Measurements from ENCODE around the gene ILDR2. TPM values are rescaled to one million over a fixed set of nuclear protein-coding genes. Genes with fewer than 3 reads are reported as not detected.

ILDR2 gene
- total RNA-seq, 3 donors from 2014 or later: 3.8 to 6.2 (median 4.8) TPM

GRCh38 chr1:166875734-166876539, 99.4 kb downstream of the ILDR2 start, which contains the start of gene TADA1:
TADA1 (minus strand) TSS chr1:166876264; CDS start chr1:166876233, 31 bp downstream.
- DNase-seq: peak; percentile 97
- Mint-ChIP-seq H3K27me3 (ENCODE audit: low read depth) (no peaks in the 10 kb centered on the region), H3K4me3 (peak within 1 kb of the TSS; percentile 96), H3K9me3 (no peaks in the 10 kb centered on the region), H3K36me3 (ENCODE audit: insufficient read depth) (peaks cover 7% of the 10 kb centered on the region), H3K4me1 (ENCODE audit: low read depth) (peaks cover 39% of the 10 kb centered on the region)
- ATAC-seq: peak; percentile 87

DNA sequence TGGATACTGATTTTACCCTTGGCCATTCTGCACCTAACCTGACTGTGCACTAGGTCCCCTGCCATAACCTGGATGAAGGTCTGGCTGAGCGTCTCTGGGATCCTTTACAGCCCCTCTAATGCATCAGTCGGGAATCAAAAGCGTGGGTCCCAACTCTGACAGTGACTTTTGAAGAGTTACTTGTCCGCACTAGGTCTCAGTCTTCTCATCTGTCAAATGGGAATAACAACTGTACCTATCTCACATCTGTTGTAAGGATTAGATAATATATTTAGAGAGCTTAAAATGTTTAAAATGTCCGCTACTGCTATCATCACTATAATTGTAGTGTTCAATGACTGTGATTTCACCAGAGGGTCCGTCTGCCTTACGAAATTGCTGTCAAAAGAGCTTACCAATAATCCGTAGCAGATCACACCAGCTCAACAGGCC, 100.0 kb downstream of the ILDR2 start:
- Mint-ChIP-seq H3K4me3 (peak overlapping the region; percentile 96), H3K4me1 (ENCODE audit: low read depth) (peaks cover 41% of the 10 kb centered on the region), H3K36me3 (ENCODE audit: insufficient read depth) (peaks cover 7% of the 10 kb centered on the region), H3K27me3 (ENCODE audit: low read depth) (no peaks in the 10 kb centered on the region), H3K9me3 (no peaks in the 10 kb centered on the region)
- no peak for DNase-seq
- no peak for ATAC-seq

DNA sequence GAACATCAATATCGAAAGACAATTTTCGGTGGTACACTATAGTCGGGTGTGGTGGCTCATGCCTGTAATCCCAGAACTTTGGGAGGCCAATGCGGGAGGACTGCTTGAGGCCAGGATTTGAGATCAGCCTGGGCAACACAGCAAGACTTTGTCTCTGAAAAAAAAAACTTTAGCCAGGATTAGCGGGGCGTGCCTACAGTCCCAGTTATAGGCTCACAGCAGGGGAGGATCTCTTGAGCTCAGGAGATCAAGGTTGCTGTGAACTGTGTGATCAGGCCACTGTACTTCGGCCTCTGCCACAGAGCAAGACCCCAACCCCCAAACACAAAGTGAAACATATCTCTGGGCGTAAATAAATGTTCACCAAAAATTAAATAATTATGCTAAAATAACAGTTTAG, 100.9 kb downstream of the ILDR2 start:
- Mint-ChIP-seq H3K4me3 (peak overlapping the region; percentile 40), H3K9me3 (no peaks in the 10 kb centered on the region), H3K36me3 (ENCODE audit: insufficient read depth) (peaks cover 7% of the 10 kb centered on the region), H3K27me3 (ENCODE audit: low read depth) (no peaks in the 10 kb centered on the region), H3K4me1 (ENCODE audit: low read depth) (peaks cover 46% of the 10 kb centered on the region)
- DNase-seq: no peak
- no peak for ATAC-seq

DNA sequence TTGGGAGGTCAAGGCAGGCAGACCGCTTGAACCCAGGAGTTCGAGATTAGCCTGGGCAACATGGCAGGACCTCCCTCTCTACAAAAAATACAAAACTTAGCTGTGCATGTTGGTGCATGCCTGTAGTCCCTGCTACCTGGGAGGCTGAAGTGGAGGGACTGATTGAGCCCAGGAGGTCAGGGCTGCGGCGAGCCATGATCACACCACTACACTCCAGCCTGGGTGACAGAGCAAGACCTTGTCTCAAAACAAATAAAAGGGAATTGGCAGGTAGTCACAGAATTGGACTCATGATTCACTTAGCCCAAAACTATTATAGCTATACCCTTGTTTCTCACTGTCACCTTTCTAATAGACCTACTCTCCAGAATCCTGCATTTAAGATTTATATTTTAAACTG, 104.8 kb downstream of the ILDR2 start:
- DNase-seq (no peak), ATAC-seq (no peak)
- no peaks in the 10 kb centered on the region for H3K27me3 Mint-ChIP-seq (ENCODE audit: low read depth)
- H3K4me1 Mint-ChIP-seq (ENCODE audit: low read depth): peaks cover 48% of the 10 kb centered on the region
- no peak overlapping the region for H3K4me3 Mint-ChIP-seq
- H3K9me3 Mint-ChIP-seq: no peaks in the 10 kb centered on the region
- H3K36me3 Mint-ChIP-seq (ENCODE audit: insufficient read depth): peaks cover 17% of the 10 kb centered on the region

DNA sequence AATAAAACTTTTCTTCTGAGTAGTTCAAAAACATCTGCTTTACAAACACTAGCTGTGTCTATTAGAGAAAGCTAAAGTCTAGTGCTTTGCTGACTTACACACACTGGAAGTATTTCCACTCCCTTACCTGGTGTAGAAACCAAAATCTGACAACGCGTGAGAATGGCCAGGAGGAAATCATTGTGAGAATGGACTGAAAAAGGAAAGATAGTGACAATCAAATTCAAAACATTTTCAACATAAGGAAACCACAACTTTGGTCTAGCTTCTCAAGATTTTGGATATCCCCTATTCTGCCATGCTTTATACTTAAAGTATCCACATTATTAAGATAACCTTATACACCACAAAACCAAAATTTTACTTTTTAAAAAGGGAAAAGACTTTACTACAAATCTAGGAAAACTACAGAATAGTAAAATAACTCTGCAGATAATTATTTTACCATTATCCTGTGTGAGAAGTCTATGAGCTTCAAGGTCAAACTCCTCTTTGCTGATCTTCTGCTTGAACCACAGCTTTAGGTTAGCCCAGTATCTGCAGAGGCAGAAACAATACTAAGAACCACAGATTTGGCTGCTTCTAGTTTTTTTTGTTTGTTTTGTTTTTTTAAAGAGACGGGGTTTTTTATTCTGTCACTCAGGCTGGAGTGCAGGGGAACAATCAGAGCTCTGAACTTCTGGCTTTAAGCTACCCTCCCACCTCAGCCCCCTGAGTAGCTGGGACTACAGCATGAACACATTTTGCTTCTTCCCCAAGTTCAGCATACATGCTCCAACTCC, 105.8 kb downstream of the ILDR2 start:
- DNase-seq (no peak), ATAC-seq (no peak)
- Mint-ChIP-seq H3K4me1 (ENCODE audit: low read depth) (peaks cover 38% of the 10 kb centered on the region), H3K9me3 (no peaks in the 10 kb centered on the region), H3K36me3 (ENCODE audit: insufficient read depth) (peaks cover 18% of the 10 kb centered on the region), H3K27me3 (ENCODE audit: low read depth) (no peaks in the 10 kb centered on the region), H3K4me3 (no peak overlapping the region)

GRCh38 chr1:166868639-166869038, 106.7 kb downstream of the ILDR2 start:
- Mint-ChIP-seq H3K4me3 (no peak overlapping the region), H3K27me3 (ENCODE audit: low read depth) (no peaks in the 10 kb centered on the region), H3K9me3 (no peaks in the 10 kb centered on the region), H3K4me1 (ENCODE audit: low read depth) (peaks cover 33% of the 10 kb centered on the region), H3K36me3 (ENCODE audit: insufficient read depth) (peaks cover 25% of the 10 kb centered on the region)
- ATAC-seq: no peak
- DNase-seq: no peak

DNA sequence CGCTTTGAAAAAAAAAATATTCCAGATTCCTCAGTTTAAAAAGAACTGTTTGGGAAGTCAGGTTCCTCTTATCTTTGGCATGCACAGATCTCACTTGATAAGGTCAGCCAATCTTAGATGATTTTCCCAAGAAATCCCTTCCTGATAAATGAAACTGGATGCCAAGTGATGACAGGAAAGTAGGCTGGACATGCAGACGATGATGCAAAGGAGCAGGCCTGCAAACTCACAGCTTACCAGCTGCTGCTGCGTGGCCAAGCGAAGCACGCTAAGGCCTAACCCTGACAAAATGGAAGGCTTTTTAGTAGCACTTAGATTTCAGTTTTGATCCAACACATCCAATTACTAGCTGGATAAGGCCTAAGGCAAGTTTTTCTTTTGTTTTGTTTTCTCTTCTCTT, 109.4 kb downstream of the ILDR2 start:
- no peak for ATAC-seq
- H3K4me1 Mint-ChIP-seq (ENCODE audit: low read depth): peaks cover 13% of the 10 kb centered on the region
- no peak for DNase-seq
- no peaks in the 10 kb centered on the region for H3K27me3 Mint-ChIP-seq (ENCODE audit: low read depth)
- peaks cover 30% of the 10 kb centered on the region for H3K36me3 Mint-ChIP-seq (ENCODE audit: insufficient read depth)
- no peak overlapping the region for H3K4me3 Mint-ChIP-seq
- no peaks in the 10 kb centered on the region for H3K9me3 Mint-ChIP-seq

GRCh38 chr1:166859597-166859996, 115.7 kb downstream of the ILDR2 start:
- DNase-seq: no peak
- H3K27me3 Mint-ChIP-seq (ENCODE audit: low read depth): no peaks in the 10 kb centered on the region
- ATAC-seq: no peak
- no peaks in the 10 kb centered on the region for H3K9me3 Mint-ChIP-seq
- no peak overlapping the region for H3K4me3 Mint-ChIP-seq
- peaks cover 3% of the 10 kb centered on the region for H3K4me1 Mint-ChIP-seq (ENCODE audit: low read depth)
- H3K36me3 Mint-ChIP-seq (ENCODE audit: insufficient read depth): peaks cover 42% of the 10 kb centered on the region

DNA sequence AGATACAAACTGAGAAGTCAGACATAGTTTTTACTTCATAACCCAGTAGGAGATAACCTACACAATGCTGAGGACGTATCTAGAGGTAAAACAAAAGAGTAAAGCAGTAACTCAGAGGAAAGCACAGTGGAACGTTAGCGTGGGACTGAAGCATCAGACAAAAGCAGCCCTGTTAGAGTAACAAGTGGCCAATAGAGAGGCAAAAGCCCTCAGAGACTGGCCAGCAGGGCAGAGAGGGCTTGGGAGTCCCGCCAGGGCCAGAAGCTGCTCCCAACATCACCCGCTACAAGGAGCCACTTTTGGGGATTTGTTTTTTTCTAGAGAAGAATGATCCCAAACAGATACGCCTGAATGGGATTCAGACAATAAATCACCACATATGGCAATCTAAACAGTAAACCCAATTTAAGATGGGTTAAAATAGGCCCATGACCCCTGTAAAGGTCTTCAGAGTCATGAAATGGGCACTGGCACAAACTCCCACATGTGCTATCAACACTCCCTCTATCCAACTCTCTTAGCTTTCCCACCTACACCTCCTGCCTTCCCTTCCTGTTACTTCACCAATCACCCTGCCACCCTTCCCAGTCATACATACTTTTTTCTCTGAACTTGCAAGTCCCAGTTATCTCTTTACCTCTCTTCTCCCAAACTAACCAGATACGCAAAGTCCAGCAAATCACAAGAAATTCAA, 116.5 kb downstream of the ILDR2 start:
- Mint-ChIP-seq H3K4me3 (no peak overlapping the region), H3K9me3 (no peaks in the 10 kb centered on the region), H3K27me3 (ENCODE audit: low read depth) (no peaks in the 10 kb centered on the region), H3K36me3 (ENCODE audit: insufficient read depth) (peaks cover 44% of the 10 kb centered on the region), H3K4me1 (ENCODE audit: low read depth) (peaks cover 5% of the 10 kb centered on the region)
- ATAC-seq (no peak), DNase-seq (no peak)

Other genes with a start within 250 kb of the ILDR2 start
- 10 to 100 TPM; 71.7 to 74.6 (median 71.8) TPM for gene POGK, start 136.1 kb downstream of the ILDR2 start, total RNA-seq
- gene TADA1, start 99.3 kb downstream of the ILDR2 start, total RNA-seq: 10 to 100 TPM; 19.3 to 20.2 (median 19.7) TPM
- gene MAEL, start 13.7 kb upstream of the ILDR2 start, total RNA-seq: under 1 TPM in 1 of 3 donors, not detected in 2; 0.18 TPM
- under 1 TPM; 0.16 to 0.45 (median 0.20) TPM for gene GPA33, start 114.8 kb upstream of the ILDR2 start, total RNA-seq
- gene STYXL2, start 118.5 kb upstream of the ILDR2 start, total RNA-seq: not detected
- 1 to 10 TPM; 9.0 to 9.9 (median 9.0) TPM for gene POU2F1, start 245.3 kb upstream of the ILDR2 start, total RNA-seq